Measurements from ENCODE around the gene UNG. TPM values are rescaled to one million over a fixed set of nuclear protein-coding genes. Genes with fewer than 3 reads are reported as not detected.

Gene UNG
- total RNA-seq, 4 donors from 2014 or later, result 13.9 to 52.8 (median 33.6) TPM

- no peak for TF ChIP-seq CTCF (IDR thresholded peaks at IDR 0.05)
- ATAC-seq (ENCODE audit: low FRiP score), result no peak
- no peak for DNase-seq (ENCODE audit: low spot score)
These were observed 15.5 kb downstream of the UNG start for GRCh38 chr12:109112720-109113465.

GRCh38 chr12:109113661-109114321 is 16.4 kb downstream of the UNG start:
- DNase-seq (ENCODE audit: low spot score) (no peak), ATAC-seq (ENCODE audit: low FRiP score) (no peak)
- no peak for TF ChIP-seq CTCF (IDR thresholded peaks at IDR 0.05)

GRCh38 chr12:109114644-109115043 is 17.2 kb downstream of the UNG start:
- no peak for DNase-seq (ENCODE audit: low spot score)
- no peak for TF ChIP-seq CTCF (IDR thresholded peaks at IDR 0.05)
- ATAC-seq (ENCODE audit: low FRiP score), result no peak

- no peak for DNase-seq (ENCODE audit: low spot score)
- no peak for TF ChIP-seq CTCF (IDR thresholded peaks at IDR 0.05)
- no peak for ATAC-seq (ENCODE audit: low FRiP score)
These were observed 18.0 kb downstream of the UNG start for GRCh38 chr12:109115404-109115757.

GRCh38 chr12:109115758-109116610 is 18.6 kb downstream of the UNG start, which contains the start of gene ACACB:
TSS of gene ACACB (plus strand) at chr12:109116587. CDS start at chr12:109139406, 22,819 bp downstream.
- DNase-seq (ENCODE audit: low spot score) (no peak), ATAC-seq (ENCODE audit: low FRiP score) (peak; percentile 30)
- TF ChIP-seq CTCF (IDR thresholded peaks at IDR 0.05), result no peak

GRCh38 chr12:109116611-109116949 is 19.2 kb downstream of the UNG start:
- no peak for TF ChIP-seq CTCF (IDR thresholded peaks at IDR 0.05)
- no peak for ATAC-seq (ENCODE audit: low FRiP score)
- no peak for DNase-seq (ENCODE audit: low spot score)

Data from omental fat pad (tissue), 4 donors.